Kidney epithelial cell (primary cell): ENCODE results near the gene LRBA. TPM values are rescaled to one million over a fixed set of nuclear protein-coding genes. Genes with fewer than 3 reads are reported as not detected.

Experiments used
- DNase-seq: peaks from one replicate; pipeline ENCODE4 v3.0.0-alpha.2; 2010; ENCODE audit warnings: low read depth
- H3K27me3 ChIP-seq: 2 replicates; pipeline ENCODE4 v1.6.0; 2011; ENCODE audit warnings: low read length; ENCODE audit not compliant: control insufficient read depth, insufficient read depth
- H3K36me3 ChIP-seq: 2 replicates; pipeline ENCODE4 v1.5.1; 2011; ENCODE audit warnings: low read length; ENCODE audit not compliant: control insufficient read depth, insufficient read depth
- H3K4me3 ChIP-seq: 2 replicates; pipeline ENCODE4 v1.5.1; 2011; ENCODE audit warnings: low read depth, mild to moderate bottlenecking, control low read depth, low read length
- total RNA-seq: library from RNA; depleted of rRNA; stranded (reverse); fragments of >200 nt; gene quantifications from 2 replicates; pipeline ENCODE4 v1.2.3, GENCODE V29; 2015
- TF ChIP-seq, protein P1 (sequence below): IDR thresholded peaks from 2 replicates; pipeline ENCODE4 v1.5.1; 2011; ENCODE audit warnings: mild to moderate bottlenecking, moderate library complexity, low read length, control low read depth, inconsistent platforms; ENCODE audit not compliant: insufficient read depth, poor library complexity, severe bottlenecking

LRBA gene
- total RNA-seq, 1 donor from 2014 or later: 85.2 TPM

DNA sequence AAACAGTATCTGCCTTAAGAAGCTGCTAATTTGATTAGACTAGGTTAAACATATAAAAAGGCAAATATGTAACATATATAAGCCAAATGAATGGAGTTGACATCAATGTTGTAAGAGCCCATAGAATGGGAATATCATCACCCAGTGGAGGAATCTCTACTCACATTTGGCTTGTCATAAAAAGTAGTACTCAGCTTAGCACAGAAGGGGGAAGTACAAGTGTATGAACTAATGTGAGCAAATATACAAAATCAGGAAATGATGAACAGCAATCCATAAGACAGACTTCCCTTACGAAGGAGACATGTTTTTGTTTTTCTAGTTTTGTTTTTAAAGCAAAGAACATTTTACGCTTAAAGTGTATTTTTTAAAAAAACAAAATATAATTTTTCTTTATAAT is 358.2 kb downstream of the LRBA start:
- DNase-seq: no peak
- H3K4me3 ChIP-seq: no peak overlapping the region
- H3K27me3 ChIP-seq: no peaks in the 10 kb centered on the region
- H3K36me3 ChIP-seq: no peaks in the 10 kb centered on the region
- TF ChIP-seq, protein P1, sequence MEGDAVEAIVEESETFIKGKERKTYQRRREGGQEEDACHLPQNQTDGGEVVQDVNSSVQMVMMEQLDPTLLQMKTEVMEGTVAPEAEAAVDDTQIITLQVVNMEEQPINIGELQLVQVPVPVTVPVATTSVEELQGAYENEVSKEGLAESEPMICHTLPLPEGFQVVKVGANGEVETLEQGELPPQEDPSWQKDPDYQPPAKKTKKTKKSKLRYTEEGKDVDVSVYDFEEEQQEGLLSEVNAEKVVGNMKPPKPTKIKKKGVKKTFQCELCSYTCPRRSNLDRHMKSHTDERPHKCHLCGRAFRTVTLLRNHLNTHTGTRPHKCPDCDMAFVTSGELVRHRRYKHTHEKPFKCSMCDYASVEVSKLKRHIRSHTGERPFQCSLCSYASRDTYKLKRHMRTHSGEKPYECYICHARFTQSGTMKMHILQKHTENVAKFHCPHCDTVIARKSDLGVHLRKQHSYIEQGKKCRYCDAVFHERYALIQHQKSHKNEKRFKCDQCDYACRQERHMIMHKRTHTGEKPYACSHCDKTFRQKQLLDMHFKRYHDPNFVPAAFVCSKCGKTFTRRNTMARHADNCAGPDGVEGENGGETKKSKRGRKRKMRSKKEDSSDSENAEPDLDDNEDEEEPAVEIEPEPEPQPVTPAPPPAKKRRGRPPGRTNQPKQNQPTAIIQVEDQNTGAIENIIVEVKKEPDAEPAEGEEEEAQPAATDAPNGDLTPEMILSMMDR: no peak

DNA sequence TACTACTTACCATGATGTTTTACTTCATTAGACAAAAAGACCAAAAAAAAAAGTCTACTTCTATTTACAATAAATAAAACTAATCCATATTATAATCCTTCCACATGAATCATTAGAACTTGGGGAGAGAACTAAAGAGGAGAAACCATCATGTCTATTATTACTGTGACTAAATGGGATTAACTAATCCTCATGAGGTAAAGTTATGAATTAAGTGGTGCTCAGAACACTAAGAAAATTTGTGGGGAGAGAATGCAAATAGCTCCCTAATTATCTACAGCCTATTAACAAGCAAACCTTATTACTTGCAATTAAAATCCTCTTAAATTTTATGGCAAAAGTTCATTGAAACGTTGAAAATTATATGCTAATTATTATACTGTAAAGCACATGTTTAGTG is 364.3 kb downstream of the LRBA start:
- no peaks in the 10 kb centered on the region for H3K27me3 ChIP-seq
- H3K4me3 ChIP-seq: no peak overlapping the region
- H3K36me3 ChIP-seq: no peaks in the 10 kb centered on the region
- DNase-seq: no peak
- TF ChIP-seq, protein P1: no peak

DNA sequence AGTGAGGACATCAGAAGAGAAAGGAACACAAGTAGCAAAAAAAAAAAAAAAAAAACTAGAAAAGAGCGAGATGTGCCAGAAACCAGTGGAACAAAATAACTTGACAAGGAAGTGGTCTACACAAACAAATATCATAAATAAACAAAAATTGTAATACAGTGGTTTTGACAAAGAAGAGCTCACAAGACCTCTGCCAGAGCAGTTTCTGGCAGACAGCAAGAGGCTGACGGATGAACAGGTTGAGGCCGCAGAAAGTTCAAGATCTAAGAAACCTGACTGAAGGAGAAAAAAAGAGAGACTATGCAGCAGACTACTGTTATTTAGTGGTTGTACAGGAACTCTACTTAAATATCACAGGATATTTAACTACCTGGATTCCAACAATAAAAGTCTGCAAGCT is 367.0 kb downstream of the LRBA start:
- TF ChIP-seq, protein P1: no peak
- no peak for DNase-seq

DNA sequence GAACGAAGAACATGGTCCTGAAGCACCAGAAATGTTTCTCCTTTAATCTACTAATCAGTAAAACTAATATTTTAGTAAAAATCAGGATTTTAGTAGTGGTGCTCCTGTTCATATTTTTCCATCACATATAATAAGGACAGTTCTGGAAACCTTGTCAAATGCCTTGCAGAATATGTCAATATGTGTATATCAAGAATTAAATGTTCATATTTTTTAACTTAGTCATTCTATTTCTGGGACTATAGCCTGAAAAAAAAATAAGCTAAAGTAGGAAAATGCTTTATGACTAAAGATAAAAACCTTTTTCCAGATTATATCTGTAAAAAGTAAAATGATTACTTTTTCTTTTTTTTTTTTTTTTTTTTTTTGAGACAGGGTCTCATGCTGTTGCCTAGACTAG is 368.1 kb downstream of the LRBA start:
- no peak for DNase-seq
- TF ChIP-seq, protein P1: no peak
- no peak overlapping the region for H3K4me3 ChIP-seq

More for the DNA sequence above, 367.0 kb downstream of the LRBA start:
- Histone ChIP-seq H3K27me3 (no peaks in the 10 kb centered on the region), H3K36me3 (no peaks in the 10 kb centered on the region), H3K4me3 (no peak overlapping the region)

DNA sequence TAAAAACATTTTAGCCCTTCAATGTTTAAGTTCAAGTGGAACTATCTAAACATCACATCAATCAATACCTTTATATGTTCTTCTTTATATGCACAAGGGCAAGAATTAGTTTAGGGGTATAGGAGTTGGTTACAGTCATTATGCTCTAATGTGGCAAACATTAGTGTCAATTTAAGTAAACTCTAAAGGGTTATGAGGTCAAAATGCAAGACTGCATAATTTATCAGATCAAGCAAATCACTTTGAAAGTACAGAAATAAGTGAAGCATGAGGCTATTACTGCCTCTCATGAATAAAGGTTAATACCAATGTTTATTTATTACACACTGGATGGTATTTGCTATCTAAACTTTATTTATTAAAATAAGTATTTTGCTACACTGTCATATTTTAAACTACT is 373.5 kb downstream of the LRBA start:
- TF ChIP-seq, protein P1: no peak
- Histone ChIP-seq H3K36me3 (no peaks in the 10 kb centered on the region), H3K27me3 (no peaks in the 10 kb centered on the region), H3K4me3 (no peak overlapping the region)
- no peak for DNase-seq

More for the DNA sequence above, 368.1 kb downstream of the LRBA start:
- Histone ChIP-seq H3K27me3 (no peaks in the 10 kb centered on the region), H3K36me3 (no peaks in the 10 kb centered on the region)

DNA sequence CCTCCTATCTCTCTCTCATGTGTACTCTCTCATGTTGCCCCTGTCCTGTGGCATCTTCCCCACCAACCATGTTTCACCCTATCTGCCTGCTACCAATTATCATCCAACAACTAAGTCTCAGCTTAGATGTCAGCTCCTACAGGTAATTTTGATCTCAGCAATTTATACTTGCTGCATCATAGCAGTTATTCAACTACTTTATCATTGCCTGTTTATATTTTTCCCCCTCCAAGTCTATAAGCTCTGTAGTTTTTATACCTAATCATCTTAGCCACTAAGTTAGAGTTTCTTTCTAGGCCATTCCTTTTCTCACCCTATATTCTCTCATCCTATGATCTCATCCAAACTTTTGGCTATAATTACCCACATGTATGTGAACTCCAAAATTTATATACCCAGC is 382.4 kb downstream of the LRBA start:
- H3K36me3 ChIP-seq: no peaks in the 10 kb centered on the region
- no peaks in the 10 kb centered on the region for H3K27me3 ChIP-seq
- H3K4me3 ChIP-seq: no peak overlapping the region
- DNase-seq: no peak
- TF ChIP-seq, protein P1: no peak
